Ascending aorta (tissue), 2 donors: ENCODE results near the gene PABPN1. TPM values are rescaled to one million over a fixed set of nuclear protein-coding genes. Genes with fewer than 3 reads are reported as not detected.
"Not testable (repeated sequence)": the region's sequence is repeated elsewhere in the genome, so short reads cannot be mapped to it uniquely, and the experiment has no call there.

Source experiments
- DNase-seq, 2 donors: peaks; one replicate each; pipeline ENCODE4 v3.0.0-alpha.2; 2019; ENCODE audit warnings: low spot score in 2 of 2
- H3K27ac ChIP-seq, 2 donors: fragments of 200-600 bp; sonication (generic); one replicate each; pipeline ENCODE4 v1.5.1; 2016 to 2017; ENCODE audit warnings: mild to moderate bottlenecking in 1 of 2
- H3K27me3 ChIP-seq: fragments of 200-600 bp; sonication (generic); one replicate; pipeline ENCODE4 v1.5.1; 2017
- H3K36me3 ChIP-seq, 2 donors: fragments of 200-600 bp; sonication (generic); one replicate each; pipeline ENCODE4 v1.5.1; 2016
- H3K4me1 ChIP-seq, 2 donors: fragments of 200-600 bp; sonication (generic); one replicate each; pipeline ENCODE4 v1.5.1; 2016 to 2017; ENCODE audit warnings: mild to moderate bottlenecking in 1 of 2
- H3K4me3 ChIP-seq, 2 donors: fragments of 200-600 bp; sonication (generic); one replicate each; pipeline ENCODE4 v1.5.1; 2016 to 2017; ENCODE audit warnings: mild to moderate bottlenecking in 1 of 2
- H3K9me3 ChIP-seq, 2 donors: fragments of 200-600 bp; sonication (generic); one replicate each; pipeline ENCODE4 v1.5.1; 2016
- intact Hi-C: fragments of 100-400 bp; cut with DNase I; formaldehyde crosslinking; loops from one replicate; pipeline ENCODE4 v1.15.1; 2023
- total RNA-seq: library from RNA; depleted of rRNA; stranded (reverse); fragments of >200 nt; gene quantifications from one replicate; pipeline ENCODE4 v1.1.0, GENCODE V29; 2016
- TF ChIP-seq, protein P1 (sequence below), 3 experiments: fragments of 200-600 bp in 2 of 3; fragments of 450-650 bp in 1 of 3; sonication (generic) in 2 of 3; IDR thresholded peaks; one replicate each; pipeline ENCODE4 v1.5.1; 2016 to 2019; ENCODE audit warnings: antibody characterized with exemption in 3 of 3, mild to moderate bottlenecking in 1 of 3, moderate library complexity in 1 of 3

Gene PABPN1, protein sequence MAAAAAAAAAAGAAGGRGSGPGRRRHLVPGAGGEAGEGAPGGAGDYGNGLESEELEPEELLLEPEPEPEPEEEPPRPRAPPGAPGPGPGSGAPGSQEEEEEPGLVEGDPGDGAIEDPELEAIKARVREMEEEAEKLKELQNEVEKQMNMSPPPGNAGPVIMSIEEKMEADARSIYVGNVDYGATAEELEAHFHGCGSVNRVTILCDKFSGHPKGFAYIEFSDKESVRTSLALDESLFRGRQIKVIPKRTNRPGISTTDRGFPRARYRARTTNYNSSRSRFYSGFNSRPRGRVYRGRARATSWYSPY
- total RNA-seq, result 90.6 TPM

DNA sequence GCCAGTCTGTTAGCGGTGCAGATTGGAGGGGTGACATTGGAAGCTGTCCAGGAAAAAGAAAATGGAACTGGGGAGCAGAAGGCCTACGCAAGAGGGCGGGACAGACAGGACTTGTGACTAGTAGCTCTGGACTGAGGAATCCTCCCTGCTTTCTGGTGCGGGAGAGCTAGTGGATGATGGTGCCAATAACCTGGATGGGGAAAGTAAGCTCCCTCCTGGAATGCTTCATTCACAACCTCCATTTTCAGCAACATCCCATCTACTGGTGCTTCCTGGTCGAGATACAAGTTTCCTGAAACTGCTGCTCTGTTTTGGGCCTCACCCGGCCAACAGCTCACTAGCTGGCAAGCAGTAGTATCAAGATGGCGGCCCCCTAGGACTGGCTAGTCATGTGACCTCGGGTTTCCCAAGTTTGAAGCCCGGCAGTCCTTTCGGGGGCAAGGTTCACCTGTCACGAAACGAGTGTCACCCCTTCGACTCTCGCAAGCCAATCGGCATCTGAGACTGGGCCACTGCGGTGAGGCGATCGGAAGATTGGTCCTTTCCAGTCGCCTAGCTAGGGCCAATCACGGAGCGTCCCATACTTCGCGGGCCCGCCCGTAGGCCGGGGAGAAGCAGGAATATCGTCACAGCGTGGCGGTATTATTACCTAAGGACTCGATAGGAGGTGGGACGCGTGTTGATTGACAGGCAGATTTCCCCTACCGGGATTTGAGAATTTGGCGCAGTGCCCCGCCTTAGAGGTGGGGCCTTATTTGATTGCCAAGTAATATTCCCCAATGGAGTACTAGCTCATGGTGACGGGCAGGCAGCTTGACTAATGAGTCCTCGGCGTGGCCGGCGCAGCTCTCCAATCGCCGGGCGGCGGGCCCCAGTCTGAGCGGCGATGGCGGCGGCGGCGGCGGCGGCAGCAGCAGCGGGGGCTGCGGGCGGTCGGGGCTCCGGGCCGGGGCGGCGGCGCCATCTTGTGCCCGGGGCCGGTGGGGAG, at the start of gene PABPN1:
Gene PABPN1, plus strand, starts transcription at position 874 of the 988 bp plus-strand sequence. Its CDS starts 13 bp downstream, at position 887.
- TF ChIP-seq, protein P1, sequence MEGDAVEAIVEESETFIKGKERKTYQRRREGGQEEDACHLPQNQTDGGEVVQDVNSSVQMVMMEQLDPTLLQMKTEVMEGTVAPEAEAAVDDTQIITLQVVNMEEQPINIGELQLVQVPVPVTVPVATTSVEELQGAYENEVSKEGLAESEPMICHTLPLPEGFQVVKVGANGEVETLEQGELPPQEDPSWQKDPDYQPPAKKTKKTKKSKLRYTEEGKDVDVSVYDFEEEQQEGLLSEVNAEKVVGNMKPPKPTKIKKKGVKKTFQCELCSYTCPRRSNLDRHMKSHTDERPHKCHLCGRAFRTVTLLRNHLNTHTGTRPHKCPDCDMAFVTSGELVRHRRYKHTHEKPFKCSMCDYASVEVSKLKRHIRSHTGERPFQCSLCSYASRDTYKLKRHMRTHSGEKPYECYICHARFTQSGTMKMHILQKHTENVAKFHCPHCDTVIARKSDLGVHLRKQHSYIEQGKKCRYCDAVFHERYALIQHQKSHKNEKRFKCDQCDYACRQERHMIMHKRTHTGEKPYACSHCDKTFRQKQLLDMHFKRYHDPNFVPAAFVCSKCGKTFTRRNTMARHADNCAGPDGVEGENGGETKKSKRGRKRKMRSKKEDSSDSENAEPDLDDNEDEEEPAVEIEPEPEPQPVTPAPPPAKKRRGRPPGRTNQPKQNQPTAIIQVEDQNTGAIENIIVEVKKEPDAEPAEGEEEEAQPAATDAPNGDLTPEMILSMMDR (IDR thresholded peaks at IDR 0.05), result no peak
- H3K27me3 ChIP-seq, result no peaks in the 10 kb centered on the region
- H3K9me3 ChIP-seq, result no peaks in the 10 kb centered on the region
- peak within 1 kb of the TSS; percentile 98 to 99 for H3K4me3 ChIP-seq
- intact Hi-C loops, result loop anchor here (1.0 to 10.0 kb wide), 9 partner anchors 15 to 1044 kb away; partner anchors contain the start of genes BCL2L2, DCAF11, HOMEZ and NFATC4
- H3K4me1 ChIP-seq, result peaks cover 5 to 16% of the 10 kb centered on the region in 2 donors
- H3K36me3 ChIP-seq, result peaks cover 28 to 29% of the 10 kb centered on the region in 2 donors
- DNase-seq, result peak; percentile 98 to 100
- peak within 1 kb of the TSS; percentile 98 to 99 for H3K27ac ChIP-seq

DNA sequence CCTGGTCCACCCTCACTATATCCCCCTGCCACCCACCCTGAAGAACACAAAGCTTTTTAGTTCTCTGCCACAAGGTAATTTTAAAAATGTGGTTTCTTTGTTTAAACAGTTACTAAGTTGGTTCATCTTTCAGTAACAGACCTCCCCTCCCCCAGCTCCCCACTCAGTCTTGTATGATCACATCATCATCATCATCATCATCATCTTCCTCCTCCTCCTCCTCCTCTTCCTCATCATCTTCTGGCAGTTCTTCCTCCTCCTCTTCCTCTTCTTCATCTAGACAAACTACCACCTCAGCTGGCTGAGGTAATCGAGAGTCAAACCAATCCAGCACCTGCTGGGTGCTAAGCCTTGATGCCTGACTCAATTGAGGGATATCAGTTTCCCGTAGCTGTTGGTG, 45.8 kb upstream of the PABPN1 start:
- no peaks in the 10 kb centered on the region for H3K27me3 ChIP-seq
- DNase-seq, result no peak
- intact Hi-C loops, result no loop called here
- H3K27ac ChIP-seq, result no peak overlapping the region
- peaks cover 9 to 12% of the 10 kb centered on the region in 2 donors for H3K36me3 ChIP-seq
- H3K9me3 ChIP-seq, result no peaks in the 10 kb centered on the region
- H3K4me1 ChIP-seq, result no peaks in the 10 kb centered on the region
- TF ChIP-seq, protein P1 (IDR thresholded peaks at IDR 0.05), result no peak
- no peak overlapping the region for H3K4me3 ChIP-seq

DNA sequence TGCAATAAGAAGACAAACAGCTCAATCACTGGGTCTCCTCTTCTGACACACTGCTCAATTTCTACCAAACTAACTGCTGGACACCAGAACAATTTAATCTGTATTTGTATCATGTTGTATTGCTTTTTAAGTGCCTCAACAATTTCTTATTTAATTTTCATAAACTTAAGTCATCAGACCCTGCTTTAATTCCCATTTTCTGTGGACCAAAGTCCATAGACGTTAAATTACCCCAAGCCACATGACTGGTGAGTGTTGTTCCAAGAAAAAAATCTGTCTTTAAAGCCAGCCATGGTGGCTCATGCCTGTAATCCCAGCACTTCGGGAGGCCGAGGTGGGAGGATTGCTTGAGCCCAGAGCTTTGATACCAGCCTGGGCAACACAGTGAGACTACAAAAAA, 44.1 kb upstream of the PABPN1 start:
- peaks cover 9 to 12% of the 10 kb centered on the region in 2 donors for H3K36me3 ChIP-seq
- intact Hi-C loops, result no loop called here
- TF ChIP-seq, protein P1 (IDR thresholded peaks at IDR 0.05), result no peak
- no peaks in the 10 kb centered on the region for H3K4me1 ChIP-seq
- no peaks in the 10 kb centered on the region for H3K27me3 ChIP-seq
- H3K4me3 ChIP-seq, result no peak overlapping the region
- no peak overlapping the region for H3K27ac ChIP-seq
- DNase-seq, result no peak
- no peaks in the 10 kb centered on the region for H3K9me3 ChIP-seq

DNA sequence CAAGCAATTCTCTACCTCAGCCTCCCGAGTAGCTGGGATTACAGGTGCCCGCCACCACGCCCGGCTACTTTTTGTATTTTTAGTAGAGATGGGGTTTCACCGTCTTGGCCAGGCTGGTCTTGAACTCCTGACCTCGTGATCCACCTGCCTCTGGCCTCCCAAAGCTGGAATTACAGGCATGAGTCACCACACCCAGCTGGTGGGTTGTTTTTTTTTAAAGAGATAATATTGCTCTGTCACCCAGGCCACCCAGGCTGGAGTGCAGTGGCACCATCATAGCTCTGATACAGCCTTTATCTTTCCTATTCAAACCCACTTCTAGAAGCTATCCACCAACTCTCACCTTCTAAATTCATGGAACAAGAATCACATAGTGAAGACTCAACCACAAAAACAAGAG, 43.3 kb upstream of the PABPN1 start:
- H3K27ac ChIP-seq, H3K4me1 ChIP-seq, H3K9me3 ChIP-seq, DNase-seq, intact Hi-C loops, H3K4me3 ChIP-seq, H3K27me3 ChIP-seq: not testable (repeated sequence)
- H3K36me3 ChIP-seq, result peaks cover 9 to 12% of the 10 kb centered on the region in 2 donors

DNA sequence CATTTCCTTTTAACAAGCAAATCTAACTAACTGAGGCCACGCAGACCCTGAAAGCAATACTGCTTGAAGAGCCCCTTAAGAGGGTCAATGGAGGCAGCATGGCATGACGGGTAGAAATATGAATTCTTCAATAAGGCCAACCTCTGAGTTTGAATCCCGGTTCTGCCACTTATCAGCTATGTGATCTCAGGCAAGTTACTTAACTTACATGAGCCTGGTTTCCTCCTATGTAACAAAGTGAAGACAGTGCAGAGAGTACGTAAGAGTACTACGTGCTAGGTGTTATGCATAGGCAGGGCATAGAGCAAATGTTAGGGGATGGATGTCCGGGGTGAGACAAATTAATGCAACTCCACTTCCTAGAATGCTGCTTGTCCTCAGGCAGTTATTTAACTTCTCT, 40.0 kb upstream of the PABPN1 start:
- TF ChIP-seq, protein P1 (IDR thresholded peaks at IDR 0.05), result no peak
- Histone ChIP-seq H3K27ac (no peak overlapping the region), H3K27me3 (no peaks in the 10 kb centered on the region), H3K4me3 (no peak overlapping the region), H3K9me3 (no peaks in the 10 kb centered on the region), H3K36me3 (peaks cover 3 to 6% of the 10 kb centered on the region in 2 donors), H3K4me1 (peaks cover 0 to 6% of the 10 kb centered on the region in 2 donors)
- intact Hi-C loops, result no loop called here
- DNase-seq, result no peak
